NCI-H2107 (cell line): Measurements from ENCODE around the gene UBC.
"Not testable (repeated sequence)": the region's sequence is repeated elsewhere in the genome, so short reads cannot be mapped to it uniquely, and the experiment has no call there.

Experiments used
- DNase-seq: peaks from one replicate; lab custom pipeline; 2025; lab: John Stamatoyannopoulos, UW

UBC gene

DNA sequence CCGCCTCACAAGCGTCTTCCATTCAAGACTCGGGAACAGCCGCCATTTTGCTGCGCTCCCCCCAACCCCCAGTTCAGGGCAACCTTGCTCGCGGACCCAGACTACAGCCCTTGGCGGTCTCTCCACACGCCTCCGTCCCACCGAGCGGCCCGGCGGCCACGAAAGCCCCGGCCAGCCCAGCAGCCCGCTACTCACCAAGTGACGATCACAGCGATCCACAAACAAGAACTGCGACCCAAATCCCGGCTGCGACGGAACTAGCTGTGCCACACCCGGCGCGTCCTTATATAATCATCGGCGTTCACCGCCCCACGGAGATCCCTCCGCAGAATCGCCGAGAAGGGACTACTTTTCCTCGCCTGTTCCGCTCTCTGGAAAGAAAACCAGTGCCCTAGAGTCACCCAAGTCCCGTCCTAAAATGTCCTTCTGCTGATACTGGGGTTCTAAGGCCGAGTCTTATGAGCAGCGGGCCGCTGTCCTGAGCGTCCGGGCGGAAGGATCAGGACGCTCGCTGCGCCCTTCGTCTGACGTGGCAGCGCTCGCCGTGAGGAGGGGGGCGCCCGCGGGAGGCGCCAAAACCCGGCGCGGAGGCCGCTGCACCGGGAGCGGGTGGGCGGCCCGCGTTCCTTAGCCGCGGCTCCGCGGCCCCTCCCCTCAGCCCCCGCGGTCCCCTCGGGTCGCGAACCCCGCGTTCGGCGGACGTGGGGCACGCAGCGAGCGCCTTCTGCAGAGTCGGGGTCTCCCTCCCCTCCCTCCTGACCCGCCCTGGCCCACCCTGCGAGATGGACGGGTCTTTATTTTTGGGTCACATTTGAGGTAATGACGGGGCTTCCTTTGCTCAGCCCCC, at the start of gene UBC:
UBC (minus strand) TSS at position 259 of the 847 bp plus-strand sequence. CDS start 879 bp downstream, outside the sequence.
- DNase-seq, result no peak

GRCh38 chr12:124963211-124963610, 48.8 kb upstream of the UBC start:
- DNase-seq, result no peak

- no peak for DNase-seq
Measured at GRCh38 chr12:124961055-124961454, 46.6 kb upstream of the UBC start.

DNA sequence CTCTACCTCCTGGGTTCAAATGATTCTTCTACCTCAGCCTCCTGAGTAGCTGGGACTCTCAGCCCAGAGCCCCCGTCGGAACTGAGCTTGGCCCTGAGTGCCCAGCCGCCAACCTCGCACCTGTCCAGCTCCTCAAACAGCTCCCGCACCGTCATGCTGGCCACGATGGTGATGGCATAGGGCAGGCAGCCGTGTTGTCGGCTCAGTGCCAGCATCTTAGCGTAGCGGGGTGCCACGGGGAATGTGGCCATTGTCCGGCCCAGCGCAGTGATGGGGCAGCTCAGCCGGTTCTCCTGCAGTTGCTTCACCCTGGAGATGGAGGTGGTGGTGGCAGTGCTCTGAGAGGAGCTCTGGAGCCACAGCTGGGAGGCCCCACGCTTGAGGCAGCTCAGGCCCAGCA, 42.1 kb upstream of the UBC start:
- DNase-seq, result no peak

GRCh38 chr12:124954771-124955170, 40.3 kb upstream of the UBC start:
- DNase-seq, result no peak

- DNase-seq, result no peak
Measured at GRCh38 chr12:124953689-124954405, 39.4 kb upstream of the UBC start.

GRCh38 chr12:124952801-124953200, 38.4 kb upstream of the UBC start:
- no peak for DNase-seq

GRCh38 chr12:124952295-124952694, 37.8 kb upstream of the UBC start:
- no peak for DNase-seq

DNA sequence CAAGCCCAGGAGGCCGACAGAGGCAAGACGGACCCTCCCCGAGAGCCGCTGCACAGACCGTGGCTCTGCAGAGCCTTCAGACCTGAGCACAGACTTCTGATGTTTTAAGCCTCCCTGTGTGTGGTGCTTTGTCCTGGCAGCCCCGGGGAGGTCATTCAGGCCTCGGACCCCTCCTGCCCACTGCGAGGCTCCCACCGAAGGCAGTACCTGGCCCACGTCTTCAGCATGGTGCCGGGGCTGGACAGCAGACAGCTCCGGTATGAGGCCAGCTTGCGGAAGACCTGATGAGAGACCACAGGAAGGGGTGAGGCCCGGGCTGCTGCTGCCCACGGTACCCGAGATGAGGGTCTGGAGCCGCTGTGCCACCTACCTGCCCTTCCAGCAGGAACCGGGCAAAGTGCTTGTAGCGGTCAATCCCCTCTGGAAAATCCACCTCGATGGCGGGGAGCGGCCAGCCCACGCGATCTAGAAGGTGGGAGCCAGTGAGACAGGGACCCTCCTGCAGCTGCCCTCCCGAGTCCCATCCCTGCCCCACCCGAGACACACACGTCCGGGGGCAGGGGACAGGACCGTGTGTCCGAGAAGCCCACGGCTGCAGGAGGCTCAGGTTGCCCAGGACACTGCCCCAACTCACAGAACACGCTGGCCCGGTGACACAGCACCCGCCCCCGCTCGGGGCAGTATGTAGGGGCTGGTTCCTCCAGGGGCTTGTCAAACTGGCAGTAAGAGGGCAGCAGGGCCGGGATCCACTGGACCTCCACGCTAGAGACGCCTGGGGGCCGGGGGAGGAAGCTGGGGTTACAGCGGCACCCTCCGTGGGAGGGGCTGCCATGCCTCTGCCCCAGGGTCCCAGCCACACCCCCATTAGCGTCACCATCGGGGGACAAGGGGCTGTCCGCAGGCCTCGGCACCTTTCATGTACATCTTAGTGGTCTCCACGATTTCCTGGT, 35.6 kb upstream of the UBC start:
- no peak for DNase-seq

- DNase-seq, result no peak
Measured at GRCh38 chr12:124949066-124949465, 34.6 kb upstream of the UBC start.

GRCh38 chr12:124947561-124948398, 33.3 kb upstream of the UBC start:
- no peak for DNase-seq

- DNase-seq, result no peak
Measured at GRCh38 chr12:124947013-124947412, 32.6 kb upstream of the UBC start.

- DNase-seq, result no peak
Measured at GRCh38 chr12:124946447-124946793, 32.0 kb upstream of the UBC start.

DNA sequence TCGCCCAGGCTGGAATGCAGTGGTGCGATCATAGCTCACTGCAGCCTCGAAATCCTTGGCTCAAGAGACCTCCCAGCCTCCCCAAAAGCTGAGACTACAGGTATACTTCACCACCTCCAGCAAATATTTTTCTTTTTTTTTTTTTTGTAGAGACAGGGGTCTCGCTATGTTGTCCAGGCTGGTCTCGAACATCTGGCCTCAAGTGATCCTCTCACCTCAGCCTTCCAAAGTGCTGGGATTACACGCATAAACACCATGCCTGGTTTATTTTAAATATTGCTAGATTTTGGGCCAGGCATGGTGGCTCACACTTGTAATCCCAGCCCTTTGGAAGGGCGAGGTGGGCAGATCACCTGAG, 26.7 kb upstream of the UBC start:
- no peak for DNase-seq

DNA sequence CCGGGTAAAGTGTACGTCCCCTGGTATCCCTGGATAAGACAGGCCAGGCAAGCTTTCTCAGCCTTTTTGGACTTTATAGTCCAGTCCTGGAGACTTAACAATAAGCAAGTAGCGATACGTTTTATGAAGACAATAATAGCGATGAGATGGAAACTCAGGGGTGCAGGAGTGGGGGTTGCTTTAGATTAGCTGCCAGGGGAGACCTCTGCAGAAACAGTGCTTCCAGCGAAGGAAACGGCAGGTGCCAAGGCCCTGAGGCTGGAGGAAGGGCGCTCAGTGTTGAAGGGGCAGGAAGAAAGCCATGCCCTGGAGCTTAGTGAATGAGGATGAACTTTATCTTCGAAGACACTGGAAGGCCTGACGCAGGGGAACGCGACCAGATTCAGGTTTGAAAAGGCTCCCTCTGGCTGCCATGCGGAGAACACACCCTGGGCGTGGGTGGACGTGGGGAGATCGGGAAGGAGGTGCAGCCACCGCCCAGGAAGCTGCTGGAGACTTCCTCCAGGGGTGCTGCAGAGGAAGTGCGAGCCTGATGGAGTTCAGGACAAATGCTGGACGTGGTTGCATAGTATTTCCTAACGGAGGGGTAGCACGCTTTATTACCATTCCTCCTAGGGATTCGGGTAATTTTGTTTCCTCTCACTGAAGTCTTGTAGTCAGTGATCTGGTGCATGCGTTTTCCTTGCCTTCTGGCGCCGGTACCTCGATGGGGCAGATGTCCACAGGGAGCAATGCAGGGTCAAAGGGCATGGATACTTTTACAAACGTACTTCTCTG, 26.1 kb upstream of the UBC start:
- no peak for DNase-seq

GRCh38 chr12:124940143-124940392, 25.6 kb upstream of the UBC start:
- no peak for DNase-seq

DNA sequence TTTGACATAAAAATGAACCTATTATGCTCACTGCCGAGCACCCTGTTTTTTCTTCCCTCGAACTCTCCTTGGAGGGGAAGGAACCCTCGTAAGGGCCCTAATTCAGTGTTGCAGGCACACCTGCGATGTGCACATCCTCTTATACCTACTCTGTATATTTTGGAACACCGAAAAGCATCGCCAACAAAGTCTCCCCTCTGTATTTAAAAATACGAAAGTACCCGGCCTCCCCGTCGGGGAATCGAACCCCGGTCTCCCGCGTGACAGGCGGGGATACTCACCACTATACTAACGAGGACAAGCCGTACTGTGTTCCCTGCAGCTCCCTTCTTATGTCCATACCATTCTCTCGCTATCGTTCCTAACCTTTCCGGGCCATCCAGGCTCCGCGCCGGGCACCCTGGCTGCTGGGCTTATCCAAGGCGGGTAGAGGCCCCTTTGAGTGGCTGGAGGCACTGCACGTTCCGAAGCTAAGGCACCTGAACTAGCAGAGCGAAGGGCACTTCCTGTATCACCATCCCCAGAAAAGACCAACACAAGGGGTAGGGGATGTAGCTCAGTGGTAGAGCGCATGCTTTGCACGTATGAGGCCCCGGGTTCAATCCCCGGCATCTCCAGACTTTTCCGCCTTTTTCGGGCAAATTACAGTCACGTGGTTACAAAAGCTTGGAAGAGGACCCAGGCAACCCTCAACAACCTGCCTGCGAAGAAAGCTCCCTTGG, 25.1 kb upstream of the UBC start:
- no peak for DNase-seq

DNA sequence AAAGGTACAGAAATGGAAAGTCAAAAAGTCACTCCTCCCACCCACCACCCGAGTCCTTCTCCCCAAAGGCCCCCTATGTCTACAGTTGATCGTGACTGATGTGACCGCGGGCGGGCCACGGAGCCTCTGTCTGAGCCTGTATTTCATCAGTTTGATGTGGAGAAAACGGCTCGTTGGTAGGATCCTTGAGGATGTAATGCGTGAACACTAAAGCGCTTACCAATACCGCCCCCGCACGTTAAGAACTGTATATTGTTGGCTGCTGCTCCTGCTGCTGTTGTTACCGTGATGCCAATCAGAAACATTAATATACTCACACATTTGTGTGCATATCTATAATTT, 24.6 kb upstream of the UBC start:
- no peak for DNase-seq

DNA sequence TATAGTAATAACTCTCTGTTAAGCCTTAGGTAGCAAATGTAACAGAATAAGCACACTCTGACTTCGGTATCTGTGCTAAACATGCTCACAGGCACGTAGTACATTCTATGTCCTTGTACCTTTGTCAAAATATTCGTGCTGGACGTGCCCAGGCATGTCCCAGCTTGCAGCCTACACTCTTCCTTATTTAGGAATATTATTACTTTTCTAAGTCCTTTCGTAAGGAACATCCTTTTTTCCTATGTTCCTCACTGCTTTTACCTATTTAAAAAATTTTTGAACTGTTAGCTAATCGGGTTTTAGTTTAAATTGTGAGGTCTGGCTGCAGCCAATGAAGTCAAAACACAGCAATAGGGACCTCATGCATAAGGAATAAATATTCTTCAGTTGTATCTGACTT, 24.1 kb upstream of the UBC start:
- DNase-seq, result no peak

- no peak for DNase-seq
Measured at GRCh38 chr12:124938108-124938507, 23.7 kb upstream of the UBC start.

- DNase-seq, result not testable (repeated sequence)
Measured at GRCh38 chr12:124931528-124931927, 17.1 kb upstream of the UBC start.
